Muscle layer of duodenum (tissue), 2 donors: ENCODE data around the gene CFAP46.

ENCODE experiments used
- H3K27ac ChIP-seq: one replicate; pipeline ENCODE4 v1.7.0; 2013; ENCODE audit warnings: mild to moderate bottlenecking, low read length
- H3K27me3 ChIP-seq: one replicate; pipeline ENCODE4 v1.7.0; 2013; ENCODE audit warnings: low read depth, mild to moderate bottlenecking, control low read depth, low read length
- H3K36me3 ChIP-seq, 2 donors: one replicate each; pipeline ENCODE4 v1.7.0; 2013; ENCODE audit warnings: low read length in 2 of 2, control low read depth in 1 of 2, mild to moderate bottlenecking in 1 of 2; ENCODE audit not compliant: insufficient read depth in 2 of 2, control insufficient read depth in 1 of 2
- H3K4me1 ChIP-seq, 2 donors: one replicate each; pipeline ENCODE4 v1.7.0; 2013; ENCODE audit warnings: low read length in 2 of 2, mild to moderate bottlenecking in 2 of 2, control low read depth in 1 of 2, moderate library complexity in 1 of 2; ENCODE audit not compliant: insufficient read depth in 2 of 2, control insufficient read depth in 1 of 2
- H3K4me3 ChIP-seq, 2 donors: one replicate each; pipeline ENCODE4 v1.7.0; 2013; ENCODE audit warnings: low read length in 2 of 2, low read depth in 1 of 2, mild to moderate bottlenecking in 1 of 2
- H3K9me3 ChIP-seq, 2 donors: one replicate each; pipeline ENCODE4 v1.7.0; 2013; ENCODE audit warnings: low read length in 2 of 2, control low read depth in 1 of 2, mild to moderate bottlenecking in 1 of 2; ENCODE audit not compliant: control insufficient read depth in 1 of 2
- donor health status: healthy.

The CFAP46 gene

DNA sequence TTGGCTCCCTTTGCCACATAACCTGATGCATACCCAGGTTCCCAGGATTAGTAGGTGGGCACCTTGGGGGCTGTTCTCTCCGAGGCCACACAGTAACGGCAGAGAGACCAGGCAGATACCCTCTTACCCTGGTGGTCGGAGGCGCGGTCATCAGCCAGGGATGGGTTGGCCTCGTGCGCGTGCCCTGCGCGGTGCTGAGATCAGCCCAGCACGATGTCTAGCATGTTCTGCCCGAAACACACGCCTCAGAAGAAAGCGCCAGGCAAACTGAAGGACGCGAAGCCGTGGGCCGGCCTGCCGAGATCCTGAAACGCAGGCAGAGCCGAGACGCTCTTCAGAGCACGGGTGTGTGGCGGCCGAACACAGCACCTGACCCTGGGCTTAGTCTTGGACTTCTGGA lies 34.7 kb upstream of the CFAP46 start:
- Histone ChIP-seq H3K4me1 (peaks cover 0 to 3% of the 10 kb centered on the region in 2 donors), H3K9me3 (no peaks in the 10 kb centered on the region), H3K27me3 (no peaks in the 10 kb centered on the region), H3K4me3 (no peak overlapping the region), H3K36me3 (no peaks in the 10 kb centered on the region), H3K27ac (no peak overlapping the region)

DNA sequence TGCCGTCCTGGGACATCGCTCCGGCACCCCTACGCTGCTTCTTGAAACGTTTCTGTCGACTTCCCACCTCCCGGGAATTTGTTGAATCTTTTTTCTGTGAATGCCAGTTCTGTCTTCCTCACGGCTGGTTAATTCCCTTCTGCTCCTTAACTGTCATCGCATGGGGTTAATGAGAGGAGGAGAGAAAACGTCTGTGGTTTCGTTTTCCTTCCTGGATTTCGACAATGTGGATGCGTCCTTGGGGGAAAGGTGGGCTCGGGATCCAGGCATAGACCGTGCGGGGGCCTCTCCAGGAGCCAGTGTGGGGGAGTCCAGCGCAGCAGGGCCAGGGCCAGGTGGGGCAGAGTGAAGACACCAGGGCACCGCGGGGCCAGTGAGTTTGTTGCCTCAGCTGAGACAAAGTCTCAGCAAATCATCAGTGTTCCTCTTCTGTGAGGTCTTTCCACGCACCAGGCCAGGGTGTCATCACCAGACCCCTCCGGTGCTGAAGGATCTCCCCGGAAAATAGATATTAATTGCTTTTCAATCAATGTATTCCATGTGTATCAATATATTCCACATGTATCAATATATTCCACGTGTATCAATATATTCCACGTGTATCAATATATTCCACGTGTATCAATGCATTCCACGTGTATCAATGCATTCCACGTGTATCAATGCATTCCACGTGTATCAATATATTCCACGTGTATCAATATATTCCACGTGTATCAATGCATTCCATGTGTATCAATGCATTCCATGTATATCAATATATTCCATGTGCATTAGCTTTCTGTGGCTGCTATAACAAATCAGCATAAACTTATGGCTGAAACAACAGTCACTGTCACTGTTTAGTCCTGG lies 33.7 kb upstream of the CFAP46 start:
- Histone ChIP-seq H3K27ac (no peak overlapping the region), H3K27me3 (no peaks in the 10 kb centered on the region), H3K9me3 (no peaks in the 10 kb centered on the region), H3K4me1 (peaks cover 0 to 3% of the 10 kb centered on the region in 2 donors), H3K4me3 (no peak overlapping the region), H3K36me3 (no peaks in the 10 kb centered on the region)

DNA sequence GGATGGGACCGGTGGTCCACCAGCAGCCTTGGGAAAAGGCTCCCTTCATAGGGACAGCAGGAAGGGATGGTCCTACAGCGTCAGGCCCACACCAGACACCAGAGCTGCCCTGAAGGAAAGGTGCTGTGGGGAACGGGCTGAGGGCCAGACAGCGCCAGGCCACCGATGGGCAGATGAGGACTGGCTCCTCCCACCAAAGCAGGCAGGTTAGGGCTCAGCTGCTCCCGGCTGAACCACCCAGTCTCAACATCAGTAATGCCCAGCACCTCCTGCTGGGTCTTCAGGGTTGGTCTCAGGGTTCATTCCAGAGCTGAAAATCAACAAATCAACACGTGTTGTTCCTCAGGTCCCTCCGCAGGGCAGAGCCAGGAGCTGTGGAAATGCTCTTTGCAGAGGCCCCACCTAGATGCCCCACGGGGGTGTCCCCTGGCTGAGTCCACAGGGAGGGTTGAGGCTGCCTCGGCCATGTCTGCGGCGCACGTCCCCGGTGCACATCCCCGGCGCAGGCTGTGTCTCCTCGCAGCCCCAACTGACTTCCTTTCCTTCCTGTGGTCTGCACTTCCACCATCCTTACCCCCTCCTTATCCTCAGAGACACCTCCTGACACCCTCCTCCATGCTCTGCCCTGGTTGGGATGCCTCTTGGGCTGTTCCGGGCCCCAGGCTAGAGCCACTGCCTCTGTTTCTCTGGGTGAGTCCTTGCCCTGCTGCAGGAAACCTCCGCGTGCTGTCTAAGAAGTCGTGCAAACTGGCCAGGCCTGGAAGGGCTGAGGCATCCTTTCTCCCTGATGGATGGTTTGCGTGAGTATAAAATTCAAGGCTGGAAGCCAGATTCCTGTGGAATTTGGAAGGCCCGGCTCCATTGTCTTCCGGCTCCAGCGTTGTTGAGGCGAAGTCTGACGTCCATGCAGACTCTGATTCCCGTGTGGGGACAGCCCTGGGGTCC lies 32.8 kb upstream of the CFAP46 start:
- Histone ChIP-seq H3K36me3 (no peaks in the 10 kb centered on the region), H3K4me1 (peaks cover 0 to 3% of the 10 kb centered on the region in 2 donors), H3K9me3 (no peaks in the 10 kb centered on the region), H3K4me3 (no peak overlapping the region), H3K27me3 (no peaks in the 10 kb centered on the region), H3K27ac (no peak overlapping the region)

DNA sequence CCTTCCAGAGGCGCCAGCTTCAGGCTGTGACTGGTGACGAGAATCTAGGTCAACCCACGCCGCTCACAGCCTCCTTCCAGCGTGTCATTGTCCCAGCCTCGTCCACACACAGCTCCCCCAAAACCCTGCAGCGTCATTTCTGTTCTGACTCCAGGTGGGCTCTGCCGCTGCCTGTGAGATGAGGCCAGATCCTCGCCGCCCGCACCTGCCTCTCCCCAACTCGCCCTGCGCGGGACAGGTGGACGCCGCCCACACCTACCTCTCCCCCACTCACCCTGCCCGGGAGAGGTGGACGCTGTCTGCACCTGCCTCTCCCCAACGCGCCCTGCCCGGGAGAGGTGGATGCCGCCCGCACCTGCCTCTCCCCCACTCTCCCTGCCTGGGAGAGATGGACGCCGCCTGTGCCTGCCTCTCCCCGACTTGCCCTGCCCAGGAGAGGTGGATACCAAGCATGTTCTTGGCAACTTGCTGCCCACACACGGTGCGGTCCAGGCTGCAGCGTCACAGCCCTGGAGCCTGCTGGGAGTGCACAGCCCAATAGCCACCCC lies 32.0 kb upstream of the CFAP46 start:
- Histone ChIP-seq H3K36me3 (no peaks in the 10 kb centered on the region), H3K27ac (no peak overlapping the region), H3K4me3 (no peak overlapping the region), H3K4me1 (peaks cover 0 to 3% of the 10 kb centered on the region in 2 donors), H3K9me3 (no peaks in the 10 kb centered on the region), H3K27me3 (no peaks in the 10 kb centered on the region)

DNA sequence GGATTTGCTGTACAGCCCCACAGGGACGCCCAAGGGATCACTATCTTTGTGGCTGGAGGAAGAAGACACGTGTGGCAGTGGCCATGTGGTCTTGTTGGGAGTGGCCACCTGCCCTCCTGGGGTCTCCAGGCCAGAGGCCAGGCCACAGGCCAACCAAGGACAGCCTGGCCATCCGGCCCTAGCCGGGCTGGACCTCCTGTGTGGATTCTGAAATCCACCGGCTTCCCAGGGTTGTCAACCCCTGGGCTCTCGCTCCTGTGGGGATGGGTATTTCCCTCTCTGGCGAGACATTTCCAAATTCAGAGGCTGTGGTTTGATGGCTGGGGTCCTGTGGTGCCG lies 31.5 kb upstream of the CFAP46 start:
- H3K36me3 ChIP-seq = no peaks in the 10 kb centered on the region
- H3K4me3 ChIP-seq = no peak overlapping the region
- H3K27ac ChIP-seq = no peak overlapping the region
- H3K9me3 ChIP-seq = no peaks in the 10 kb centered on the region
- H3K4me1 ChIP-seq = peaks cover 0 to 3% of the 10 kb centered on the region in 2 donors
- no peaks in the 10 kb centered on the region for H3K27me3 ChIP-seq

DNA sequence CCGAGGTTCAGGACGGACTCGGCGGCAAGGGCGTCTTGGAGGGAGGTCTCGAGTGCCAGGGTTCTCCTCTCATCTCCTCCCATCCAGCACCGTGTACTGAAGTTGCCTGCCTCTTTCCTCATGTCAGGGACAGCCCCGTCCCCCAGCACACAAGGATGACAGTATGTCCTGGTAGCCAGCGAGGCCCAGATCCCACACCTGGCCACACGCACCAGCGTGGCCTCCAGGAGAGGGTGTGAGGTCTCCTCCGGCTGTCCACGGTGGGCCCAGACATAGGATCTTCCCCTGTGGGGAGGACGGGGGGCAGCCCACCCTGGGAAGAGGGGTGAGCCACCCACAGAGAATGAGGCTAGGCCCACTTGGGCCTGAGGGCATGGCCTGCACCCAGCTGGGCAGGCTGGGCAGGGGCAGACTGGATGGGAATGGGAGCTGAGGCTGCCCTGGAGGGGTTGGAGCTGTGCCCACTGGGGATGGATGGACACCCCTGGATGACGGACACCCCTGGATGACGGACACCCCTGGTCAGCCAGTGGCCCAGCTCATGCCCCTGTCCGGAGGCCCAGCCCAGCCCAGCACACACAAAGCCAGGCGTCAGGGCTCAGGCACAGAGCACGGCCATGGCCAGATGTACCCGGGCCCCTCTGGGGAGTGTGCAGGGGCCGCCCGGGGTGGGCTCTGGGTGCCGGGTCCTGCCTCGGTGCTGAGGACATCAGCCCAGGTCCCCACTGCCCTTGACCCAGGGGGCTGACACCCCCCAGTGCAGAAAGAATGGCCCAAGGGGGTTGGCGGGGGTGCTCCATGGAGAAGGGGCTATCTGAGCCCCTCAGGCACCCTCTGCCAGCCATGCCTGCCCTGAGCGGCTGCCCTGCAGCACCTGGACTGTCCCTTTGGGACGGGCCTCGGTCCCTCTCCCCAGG lies 30.9 kb upstream of the CFAP46 start:
- Histone ChIP-seq H3K4me3 (no peak overlapping the region), H3K27me3 (no peaks in the 10 kb centered on the region)

DNA sequence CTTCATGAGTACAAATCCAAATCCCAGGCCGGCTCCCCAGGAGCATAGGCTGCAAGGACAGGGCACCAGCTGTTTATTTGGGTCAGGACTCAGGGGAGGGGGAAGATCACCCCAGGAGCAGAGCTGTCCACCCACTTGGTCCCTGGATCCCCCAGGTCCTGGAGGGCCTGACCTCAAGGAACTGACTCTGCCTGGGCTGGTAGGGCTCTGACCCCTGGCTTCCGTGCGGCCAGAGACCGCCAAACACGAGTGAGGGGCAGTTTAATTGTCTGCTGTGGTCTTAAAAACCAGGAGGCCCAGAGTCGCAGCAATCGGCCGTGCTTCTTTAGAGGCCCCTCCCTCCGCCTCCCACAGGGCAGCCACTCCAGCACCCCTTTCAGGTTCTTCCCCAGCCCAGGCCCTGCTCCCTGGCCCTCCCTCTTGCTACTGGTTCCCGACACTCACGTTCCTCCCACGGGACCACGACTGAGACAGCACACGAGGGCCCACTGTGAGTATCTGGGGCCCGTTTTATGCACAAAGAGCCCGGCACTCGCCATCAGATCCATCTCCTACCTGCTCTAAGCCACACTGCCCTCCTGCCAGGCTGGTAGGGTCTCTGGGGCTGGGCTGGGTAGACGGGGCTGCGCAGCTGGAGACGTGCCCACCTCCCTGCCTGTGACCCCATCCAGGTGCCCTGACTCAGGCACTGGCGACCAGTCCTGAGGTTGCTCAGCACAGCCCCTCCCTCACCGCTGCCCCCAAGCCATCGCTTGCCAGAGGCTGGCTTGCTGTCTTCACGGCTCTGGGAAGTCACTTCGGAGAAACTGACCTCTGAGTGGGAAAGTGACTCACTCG lies 30.0 kb upstream of the CFAP46 start:
- no peaks in the 10 kb centered on the region for H3K36me3 ChIP-seq
- H3K27ac ChIP-seq = no peak overlapping the region
- no peaks in the 10 kb centered on the region for H3K9me3 ChIP-seq
- H3K4me3 ChIP-seq = no peak overlapping the region
- no peaks in the 10 kb centered on the region for H3K27me3 ChIP-seq
- peaks cover 0 to 3% of the 10 kb centered on the region in 2 donors for H3K4me1 ChIP-seq

More for the DNA sequence above, 30.9 kb upstream of the CFAP46 start:
- no peaks in the 10 kb centered on the region for H3K36me3 ChIP-seq
- peaks cover 0 to 3% of the 10 kb centered on the region in 2 donors for H3K4me1 ChIP-seq
- no peaks in the 10 kb centered on the region for H3K9me3 ChIP-seq
- H3K27ac ChIP-seq = no peak overlapping the region

DNA sequence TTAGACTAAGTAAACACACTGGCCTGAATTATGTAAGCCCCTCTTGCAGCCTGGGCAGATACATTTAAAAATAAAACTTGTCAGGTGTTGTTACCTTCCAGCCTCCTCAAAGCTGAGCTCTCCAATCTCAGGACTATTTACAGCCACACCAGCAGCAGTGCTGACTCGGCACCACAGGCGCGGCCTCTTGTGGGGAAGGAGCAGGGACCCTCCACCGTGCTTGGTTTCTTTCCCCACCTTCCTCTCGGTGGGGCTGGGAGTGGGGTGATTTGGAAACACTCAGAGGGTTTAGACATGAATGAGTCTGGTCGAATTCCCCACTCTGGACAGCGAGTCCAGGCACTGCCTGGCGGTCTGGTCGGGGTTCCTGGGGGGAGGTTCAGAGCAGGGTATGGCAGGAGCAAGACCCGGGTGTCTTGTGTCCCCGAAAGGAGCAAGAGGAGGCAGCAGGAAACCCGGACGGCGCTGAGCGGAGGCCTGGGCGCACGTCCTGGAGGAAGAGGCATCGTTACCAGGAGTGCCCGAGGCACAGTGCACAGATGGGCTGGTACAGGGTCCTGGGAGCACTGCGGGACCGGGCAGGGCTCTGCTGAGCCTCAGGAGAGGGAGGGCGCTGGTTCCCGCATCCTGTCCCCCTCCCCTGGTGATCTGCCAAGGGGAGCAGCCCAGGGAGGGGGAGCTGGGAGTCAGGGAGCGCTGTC lies 29.2 kb upstream of the CFAP46 start:
- Histone ChIP-seq H3K4me1 (peaks cover 0 to 3% of the 10 kb centered on the region in 2 donors), H3K27ac (no peak overlapping the region), H3K36me3 (no peaks in the 10 kb centered on the region), H3K4me3 (no peak overlapping the region), H3K27me3 (no peaks in the 10 kb centered on the region), H3K9me3 (no peaks in the 10 kb centered on the region)

DNA sequence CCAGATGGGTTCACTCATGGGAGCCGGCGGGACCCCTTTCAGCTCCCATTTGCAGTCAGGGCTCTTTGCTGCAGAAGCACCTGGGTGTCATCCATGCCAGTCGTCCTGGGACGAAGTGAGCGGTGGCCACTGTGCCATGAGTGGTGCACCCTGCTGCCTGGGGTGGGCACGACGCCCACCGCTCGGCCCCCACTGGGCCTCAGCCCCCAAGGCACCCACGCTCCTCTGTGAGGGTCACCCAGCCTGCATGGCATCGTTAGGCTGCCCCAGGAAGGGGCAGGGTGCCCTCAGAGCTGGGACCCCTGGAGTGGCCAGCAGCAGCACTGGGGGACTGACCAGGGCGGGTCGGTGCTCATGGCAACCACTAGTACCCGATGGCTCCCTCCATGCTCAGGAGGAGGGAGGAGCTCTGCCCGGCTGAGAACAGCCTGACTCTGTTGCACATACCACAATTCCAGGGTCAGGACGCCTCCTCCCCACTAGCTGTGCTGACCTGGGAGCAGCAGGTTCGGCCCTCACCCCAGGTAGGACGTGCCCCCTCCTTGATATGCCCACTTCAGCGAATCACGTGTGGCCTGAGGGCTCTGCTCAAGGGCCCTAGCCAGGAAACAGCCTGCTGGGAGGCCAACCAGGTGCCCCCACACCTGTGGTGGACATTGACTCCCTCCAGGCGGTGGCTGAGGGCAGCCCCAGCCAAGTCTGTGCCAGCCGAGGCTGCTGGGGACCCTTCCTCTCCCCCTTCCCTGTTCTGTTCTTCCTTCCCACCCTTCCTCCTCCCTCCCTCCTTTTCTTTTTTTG lies 28.5 kb upstream of the CFAP46 start:
- H3K36me3 ChIP-seq = no peaks in the 10 kb centered on the region
- H3K4me1 ChIP-seq = peaks cover 0 to 3% of the 10 kb centered on the region in 2 donors
- H3K27me3 ChIP-seq = no peaks in the 10 kb centered on the region
- no peak overlapping the region for H3K4me3 ChIP-seq
- no peaks in the 10 kb centered on the region for H3K9me3 ChIP-seq
- H3K27ac ChIP-seq = no peak overlapping the region
